ENCODE results near the gene NCL. TPM values are rescaled to one million over a fixed set of nuclear protein-coding genes. Genes with fewer than 3 reads are reported as not detected.

Gene NCL
- total and polyA plus RNA-seq, 2 of the 4 experiments (the other 2 are of a cell fraction) = 267 to 289 TPM

GRCh38 chr2:231462729-231463465 lies 1.4 kb downstream of the NCL start:
- Histone ChIP-seq H2AK5ac (ENCODE audit: low read depth, low read length) (no peak overlapping the region; the same call in 1 of the 2 replicates), H3K27ac (ENCODE audit: insufficient read depth, low read length) (no peak overlapping the region), H3K23ac (ENCODE audit: low read depth, low read length) (peak overlapping the region; percentile 18), H3K56ac (ENCODE audit: extremely low read depth, insufficient read depth, low read length) (no peak overlapping the region), H3K4me2 (ENCODE audit: low read depth, low read length) (peak overlapping the region; percentile 91), H4K8ac (ENCODE audit: low read depth in 2 of 2, low read length in 2 of 2) (no peak overlapping the region; a peak in 1 of 4 replicates), H3K9me3 (ENCODE audit: control insufficient read depth, insufficient read depth, low read length) (no peaks in the 10 kb centered on the region), H2AFZ (replicated peaks; ENCODE audit: low read length, poor library complexity) (no peak overlapping the region), H2AK9ac (replicated peaks; ENCODE audit: low read depth, low read length, poor library complexity) (no peak overlapping the region), H3K4ac (ENCODE audit: low read depth, low read length) (peak overlapping the region; percentile 100; the same call in 1 of the 2 replicates), H3K14ac (replicated peaks; ENCODE audit: low read depth, low read length) (peak overlapping the region; percentile 100; the same call in 1 of the 2 replicates), H3K18ac (ENCODE audit: low read depth, low read length) (no peak overlapping the region), H4K5ac (ENCODE audit: low read depth, low read length) (no peak overlapping the region), H2BK5ac (ENCODE audit: low read depth, low read length, poor library complexity, severe bottlenecking) (peak overlapping the region; percentile 98), H3K79me1 (ENCODE audit: low read depth in 1 of 2, low read length in 2 of 2) (peaks cover 36 to 56% of the 10 kb centered on the region in 2 experiments), H3K9ac (ENCODE audit: low read depth, low read length) (peak overlapping the region; percentile 98), H4K91ac (ENCODE audit: insufficient read depth, low read depth, low read length) (no peak overlapping the region), H3K4me3 (ENCODE audit: insufficient read depth, low read depth, low read length) (peak overlapping the region; percentile 92), H3K4me1 (ENCODE audit: control insufficient read depth, insufficient read depth, low read length) (peaks cover 2% of the 10 kb centered on the region; the same call in 1 of the 2 replicates), H3K27me3 (ENCODE audit: control insufficient read depth, insufficient read depth, low read length) (no peaks in the 10 kb centered on the region), H3K36me3 (ENCODE audit: control insufficient read depth, insufficient read depth, low read length) (peaks cover 34% of the 10 kb centered on the region), H2BK120ac (ENCODE audit: low read depth, low read length) (no peak overlapping the region), H2BK20ac (ENCODE audit: low read depth, low read length) (no peak overlapping the region), H2BK15ac (ENCODE audit: low read depth, low read length) (no peak overlapping the region), H3K9me1 (ENCODE audit: insufficient read depth, low read length) (peaks cover 9% of the 10 kb centered on the region; the same call in 1 of the 2 replicates), H4K20me1 (ENCODE audit: insufficient read depth, low read length) (peaks cover 53% of the 10 kb centered on the region)
- DNase-seq = no peak
- ChIA-PET POLR2A (ENCODE audit: unreplicated experiment) (no interaction called here), CTCF (interaction anchor here (0.5 kb wide), 1 partner anchor 53 kb away, joined by 4 read pairs; no protein-coding TSS in a partner anchor)
- WGBS, 2 experiments (ENCODE audit: extremely low coverage in 2 of 2, insufficient read length in 1 of 2) = 8% methylated on average over 3 of the region's 4 CpGs; no CpG with 5 or more reads in 1 of the 2 experiments
- intact Hi-C loops (cut with micrococcal nuclease) (loop anchor here (1.0 kb wide), 1 partner anchor 95 kb away; no protein-coding TSS in a partner anchor), dilution Hi-C loops (cut with HindIII; ENCODE audit: low sequenced_read_pairs, unreplicated experiment) (no loop called here), in situ Hi-C loops (cut with MboI; ENCODE audit: low sequenced_read_pairs) (no loop called here)
- no peak for ATAC-seq (ENCODE audit: low read depth)
- no TSS peak for BruUV-seq (replicated peaks)
- no peak for TF ChIP-seq BHLHE40 (IDR thresholded peaks at IDR 0.05; ENCODE audit: low read depth, low read length)
- TF ChIP-seq NFE2L2 (IDR thresholded peaks at IDR 0.05; ENCODE audit: low read depth, low read length) = no peak
- no peak for TF ChIP-seq USF2 (IDR thresholded peaks at IDR 0.05; ENCODE audit: low read depth, low read length)
- no peak for TF ChIP-seq FOS (IDR thresholded peaks at IDR 0.05; ENCODE audit: low read depth, low read length)
- no peak for TF ChIP-seq RFX5 (IDR thresholded peaks at IDR 0.05; ENCODE audit: low read depth, low read length)
- TF ChIP-seq ELK1 (IDR thresholded peaks at IDR 0.05; ENCODE audit: borderline replicate concordance, low read depth, low read length) = no peak
- TF ChIP-seq CEBPB (IDR thresholded peaks at IDR 0.05; ENCODE audit: low read depth, low read length) = no peak
- no peak for TF ChIP-seq RAD21 (IDR thresholded peaks at IDR 0.05; ENCODE audit: low read length)
